Hematopoietic multipotent progenitor cell treated with erythropoietin and hydrocortisone succinate and interleukin-3 and kit ligand, for 8 days (in vitro differentiated cells): ENCODE measurements around the gene RNF151.
A peak's percentile ranks its signal among the peaks of the same experiment; 100 is the strongest.
"Not testable (repeated sequence)": the region's sequence is repeated elsewhere in the genome, so short reads cannot be mapped to it uniquely, and the experiment has no call there.

Source experiments
- DNase-seq: peaks from one replicate; pipeline ENCODE4 v3.0.0-alpha.2; 2015

RNF151 gene

GRCh38 chr16:1966460-1966859 is at the start of gene RNF151:
Gene RNF151, plus strand, starts transcription at chr16:1966856. Its CDS starts 26 bp downstream, at chr16:1966882.
- no peak for DNase-seq

- DNase-seq: no peak
Measured at GRCh38 chr16:1917056-1917664, 49.5 kb upstream of the RNF151 start.

GRCh38 chr16:1917665-1918350 is 48.8 kb upstream of the RNF151 start:
- DNase-seq: no peak

- DNase-seq: no peak
Measured at GRCh38 chr16:1918351-1919326, 48.0 kb upstream of the RNF151 start, which contains the start of gene HS3ST6. Gene HS3ST6, minus strand, starts transcription at chr16:1918415. Its CDS starts 92 bp downstream, at chr16:1918323.

- no peak for DNase-seq
Measured at GRCh38 chr16:1919327-1919998, 47.2 kb upstream of the RNF151 start.

- not testable (repeated sequence) for DNase-seq
Measured at GRCh38 chr16:1920122-1920521, 46.5 kb upstream of the RNF151 start.

GRCh38 chr16:1920727-1921171 is 45.9 kb upstream of the RNF151 start:
- DNase-seq: peak; percentile 40

- DNase-seq: no peak
Measured at GRCh38 chr16:1922357-1922756, 44.3 kb upstream of the RNF151 start.

GRCh38 chr16:1923299-1924034 is 43.2 kb upstream of the RNF151 start:
- peak; percentile 25 for DNase-seq

GRCh38 chr16:1924095-1924494 is 42.6 kb upstream of the RNF151 start:
- DNase-seq: no peak

GRCh38 chr16:1926271-1926670 is 40.4 kb upstream of the RNF151 start:
- DNase-seq: no peak

GRCh38 chr16:1929105-1929504 is 37.6 kb upstream of the RNF151 start:
- DNase-seq: peak; percentile 41

- DNase-seq: peak; percentile 79
Measured at GRCh38 chr16:1929578-1930337, 36.9 kb upstream of the RNF151 start.

GRCh38 chr16:1930338-1930720 is 36.3 kb upstream of the RNF151 start:
- no peak for DNase-seq

GRCh38 chr16:1932050-1933028 is 34.3 kb upstream of the RNF151 start:
- DNase-seq: peak; percentile 17

- DNase-seq: no peak
Measured at GRCh38 chr16:1933097-1933661, 33.5 kb upstream of the RNF151 start.

GRCh38 chr16:1936945-1937479 is 29.6 kb upstream of the RNF151 start:
- DNase-seq: no peak

GRCh38 chr16:1938316-1938715 is 28.3 kb upstream of the RNF151 start:
- DNase-seq: no peak

- DNase-seq: no peak
Measured at GRCh38 chr16:1938910-1939309, 27.7 kb upstream of the RNF151 start.
